Pons (tissue), 1 donor: Measurements from ENCODE around the gene PLEKHM1.

Experiments used
- DNase-seq: peaks from one replicate; pipeline ENCODE4 v3.0.0-alpha.2; 2016; ENCODE audit warnings: low spot score

PLEKHM1 gene

GRCh38 chr17:45427181-45427835 is 63.2 kb downstream of the PLEKHM1 start:
- DNase-seq = no peak

- no peak for DNase-seq
These were observed 64.0 kb downstream of the PLEKHM1 start for GRCh38 chr17:45426561-45426960.

DNA sequence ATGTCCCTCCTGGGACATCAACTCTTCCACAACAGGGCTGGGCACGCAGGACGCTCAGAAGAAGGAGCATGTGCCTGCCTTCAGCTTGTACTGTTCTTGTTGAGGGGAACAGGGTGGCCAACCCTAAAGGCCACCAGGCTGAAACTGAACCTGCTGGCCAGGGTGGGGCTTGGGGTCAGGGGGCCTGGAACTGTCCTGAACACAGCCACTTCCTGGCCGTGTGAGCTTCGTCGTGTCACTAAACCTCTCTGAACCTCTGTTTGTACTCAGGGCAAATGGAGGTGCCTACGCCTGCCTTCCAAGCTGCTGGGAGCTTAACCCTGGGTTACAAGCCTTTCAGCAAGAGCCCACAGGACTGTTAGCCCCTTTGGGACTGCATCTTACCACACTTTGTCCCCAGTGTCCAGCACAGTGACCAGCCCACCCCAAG is 64.5 kb downstream of the PLEKHM1 start:
- DNase-seq = no peak

- DNase-seq = peak; percentile 22
These were observed 65.2 kb downstream of the PLEKHM1 start for GRCh38 chr17:45425125-45425983.

DNA sequence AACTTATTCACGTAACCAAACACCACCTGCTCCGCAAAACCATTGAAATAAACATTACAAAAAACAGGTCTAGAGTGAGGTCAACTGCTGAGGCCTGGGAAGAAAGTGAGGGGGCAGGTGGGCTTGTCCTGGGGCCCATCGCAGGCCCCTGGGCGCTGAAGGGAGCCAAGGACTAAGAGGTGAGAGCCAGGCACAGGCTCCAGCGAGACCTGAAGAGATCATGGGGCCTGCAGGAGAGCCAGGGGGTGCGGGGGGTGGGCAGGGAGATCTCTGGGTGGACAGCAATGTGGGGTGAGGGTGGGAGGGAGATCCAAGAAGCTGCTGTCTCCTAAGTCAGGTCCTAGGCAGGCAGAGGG is 65.8 kb downstream of the PLEKHM1 start:
- DNase-seq = no peak

GRCh38 chr17:45423975-45424335 is 66.6 kb downstream of the PLEKHM1 start:
- no peak for DNase-seq

DNA sequence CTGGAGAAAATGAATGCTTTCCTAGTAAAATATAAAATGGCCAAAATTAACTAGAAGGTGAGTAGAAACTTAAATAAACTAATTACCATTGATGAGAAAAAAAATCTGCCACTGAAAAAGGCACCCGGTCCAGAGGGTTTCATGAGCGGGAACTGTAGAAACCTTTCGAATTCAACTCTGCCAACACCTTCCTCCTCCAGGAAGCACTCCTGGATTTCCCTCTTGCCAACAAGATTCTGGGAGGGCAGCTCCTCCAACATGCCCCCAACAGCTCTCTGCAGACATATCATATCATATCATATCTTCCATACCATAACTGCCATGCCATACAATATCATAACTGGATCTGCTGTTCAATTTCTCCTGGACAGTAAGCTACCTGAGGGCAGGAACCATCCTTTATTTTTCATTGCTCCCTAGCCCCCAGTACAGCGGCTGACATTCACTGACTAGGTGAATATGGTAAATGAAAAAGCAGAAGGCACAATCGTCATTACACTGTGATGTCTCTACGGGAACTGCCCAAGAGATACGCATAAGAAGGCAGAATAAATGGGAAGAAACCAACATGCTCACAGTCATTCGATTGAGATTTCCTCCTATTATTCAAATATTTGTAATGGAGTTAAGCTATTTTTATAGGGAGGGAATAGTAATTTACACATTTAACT is 67.1 kb downstream of the PLEKHM1 start:
- no peak for DNase-seq

GRCh38 chr17:45414990-45415881 is 75.3 kb downstream of the PLEKHM1 start:
- peak; percentile 74 for DNase-seq

DNA sequence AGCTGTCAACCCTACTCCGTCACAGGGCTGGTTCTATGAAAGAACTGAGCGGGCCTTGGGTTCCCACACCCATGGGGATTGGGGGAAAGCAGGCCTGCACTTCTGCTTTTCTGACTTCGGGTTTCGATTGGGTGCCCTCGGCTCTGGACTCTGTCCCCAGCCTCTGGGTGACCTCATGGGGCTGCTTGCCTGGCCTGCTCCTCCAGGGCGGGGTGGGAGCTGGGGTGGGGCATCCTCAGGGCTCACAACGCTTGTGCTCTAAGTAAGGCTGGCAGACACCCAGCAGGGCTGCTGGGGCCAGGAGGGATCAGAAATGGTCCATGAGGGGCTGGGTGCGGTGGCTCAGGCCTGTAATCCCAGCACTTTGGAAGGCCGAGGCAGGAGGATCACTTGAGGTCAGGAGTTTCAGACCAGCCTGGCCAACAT is 77.0 kb downstream of the PLEKHM1 start:
- peak; percentile 53 for DNase-seq

DNA sequence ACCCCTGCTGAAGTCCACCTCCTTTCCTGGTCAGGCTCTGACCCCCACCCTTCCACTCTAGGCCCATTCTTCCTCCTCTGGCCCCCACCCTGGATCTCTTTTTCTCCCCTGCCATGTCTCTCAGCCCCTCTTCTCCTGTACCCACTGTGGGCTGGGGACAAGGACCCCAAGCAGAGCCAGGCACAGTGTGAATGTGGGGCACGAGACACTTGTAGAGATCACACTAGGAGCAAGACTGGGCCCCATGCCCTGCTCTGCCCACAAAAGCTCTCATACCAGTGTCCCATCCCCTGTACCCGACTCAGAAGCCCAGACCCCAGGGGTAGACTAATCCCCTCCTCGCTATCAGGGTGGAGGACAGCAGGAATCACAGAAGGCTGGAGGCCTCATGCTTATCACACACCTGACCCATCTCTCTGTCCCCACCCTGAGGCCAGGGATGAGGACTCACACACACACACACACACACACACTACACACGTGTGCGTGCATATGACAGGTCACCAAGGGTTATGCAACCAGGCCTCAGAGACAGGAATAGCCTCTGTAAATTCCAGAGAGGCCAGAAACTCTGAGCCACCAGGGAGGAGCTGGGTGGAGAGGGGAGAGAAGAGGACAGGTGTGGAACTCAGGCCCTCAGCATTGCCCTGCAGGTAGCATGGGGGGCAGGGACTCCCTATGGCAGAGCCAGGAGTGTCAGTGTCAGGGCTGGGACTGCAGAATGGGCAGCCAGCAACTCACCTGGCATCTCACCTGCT is 79.0 kb downstream of the PLEKHM1 start:
- no peak for DNase-seq

- peak; percentile 47 for DNase-seq
These were observed 80.1 kb downstream of the PLEKHM1 start for GRCh38 chr17:45410144-45411091.

GRCh38 chr17:45409659-45410076 is 80.9 kb downstream of the PLEKHM1 start:
- DNase-seq = no peak

DNA sequence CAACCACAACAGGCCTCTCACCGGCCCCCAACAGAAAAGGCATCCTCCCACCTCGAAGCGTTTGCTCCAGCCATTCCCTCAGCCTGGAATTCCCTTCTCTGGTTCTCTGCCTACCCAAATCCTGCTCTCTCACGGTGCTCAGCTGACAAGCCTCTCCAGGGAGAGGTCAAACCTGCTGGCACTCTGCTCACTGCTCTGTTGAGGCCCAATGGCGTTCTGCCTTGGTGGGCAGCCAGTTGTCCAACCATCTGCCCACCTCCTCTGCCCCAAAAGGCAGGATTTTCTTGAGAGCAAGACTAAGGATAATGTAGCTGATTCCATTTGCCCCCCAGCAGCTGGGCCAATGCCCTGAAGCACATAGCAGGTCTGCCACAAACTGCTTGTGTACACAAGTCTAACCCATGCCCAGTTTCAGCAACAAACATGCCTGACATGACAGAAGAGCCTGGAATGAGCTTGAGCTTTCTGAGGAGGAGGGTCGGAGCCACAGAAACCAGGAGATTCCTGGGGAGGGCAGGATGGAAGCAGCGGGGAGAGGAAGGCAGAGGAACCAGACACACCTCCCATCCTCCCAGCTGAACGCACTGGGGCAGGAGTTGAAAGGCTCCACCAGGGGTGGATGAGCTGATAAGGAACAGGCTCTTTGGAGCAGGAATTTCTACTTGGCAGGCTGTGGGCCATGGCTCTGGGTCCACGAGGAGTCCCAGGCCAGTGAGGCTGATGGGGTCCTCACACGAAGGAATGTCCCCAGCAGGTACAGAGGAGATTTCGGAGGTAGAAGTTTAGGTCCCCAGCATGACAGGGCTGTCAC is 81.7 kb downstream of the PLEKHM1 start:
- DNase-seq = no peak

DNA sequence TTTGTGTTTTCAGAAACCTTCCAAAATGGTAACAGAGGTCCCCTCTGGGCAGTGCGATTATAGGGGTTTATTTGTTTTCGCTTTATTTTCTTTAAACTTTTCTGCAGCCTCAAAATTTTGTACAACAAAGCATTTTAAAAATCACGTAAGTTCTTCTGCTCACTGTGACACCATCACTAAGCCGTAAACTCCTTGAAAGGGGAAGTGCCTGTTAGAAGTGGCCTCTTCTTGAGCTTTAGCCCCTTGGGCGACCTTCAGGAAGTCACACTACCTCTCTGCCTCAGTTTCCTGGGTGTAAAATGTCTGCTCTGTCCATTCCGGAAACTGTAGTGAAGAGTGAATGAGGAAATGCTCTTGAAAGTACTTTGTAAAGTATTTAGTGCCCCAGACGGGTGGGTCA is 84.4 kb downstream of the PLEKHM1 start:
- no peak for DNase-seq

GRCh38 chr17:45405250-45406086 is 85.1 kb downstream of the PLEKHM1 start:
- DNase-seq = no peak

DNA sequence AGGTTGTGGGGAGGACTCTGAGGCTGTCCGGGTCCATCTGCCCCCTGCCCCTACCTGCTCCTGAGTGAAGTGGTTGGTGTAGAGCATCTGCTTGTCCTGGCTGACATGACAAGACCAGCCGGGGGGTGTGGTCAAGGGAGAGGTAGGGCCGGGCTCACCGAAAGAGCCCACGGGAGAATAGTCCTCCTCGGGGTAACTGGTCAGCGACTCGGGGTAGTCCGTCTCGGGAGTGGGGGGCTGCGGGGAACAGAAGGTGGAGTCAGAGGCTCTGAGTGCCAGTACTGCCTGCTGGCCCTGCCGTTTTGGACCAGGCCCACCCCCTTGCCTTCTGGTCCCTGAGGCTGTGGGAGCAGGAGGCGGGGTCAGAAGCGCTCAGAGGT is 85.7 kb downstream of the PLEKHM1 start:
- DNase-seq = no peak

DNA sequence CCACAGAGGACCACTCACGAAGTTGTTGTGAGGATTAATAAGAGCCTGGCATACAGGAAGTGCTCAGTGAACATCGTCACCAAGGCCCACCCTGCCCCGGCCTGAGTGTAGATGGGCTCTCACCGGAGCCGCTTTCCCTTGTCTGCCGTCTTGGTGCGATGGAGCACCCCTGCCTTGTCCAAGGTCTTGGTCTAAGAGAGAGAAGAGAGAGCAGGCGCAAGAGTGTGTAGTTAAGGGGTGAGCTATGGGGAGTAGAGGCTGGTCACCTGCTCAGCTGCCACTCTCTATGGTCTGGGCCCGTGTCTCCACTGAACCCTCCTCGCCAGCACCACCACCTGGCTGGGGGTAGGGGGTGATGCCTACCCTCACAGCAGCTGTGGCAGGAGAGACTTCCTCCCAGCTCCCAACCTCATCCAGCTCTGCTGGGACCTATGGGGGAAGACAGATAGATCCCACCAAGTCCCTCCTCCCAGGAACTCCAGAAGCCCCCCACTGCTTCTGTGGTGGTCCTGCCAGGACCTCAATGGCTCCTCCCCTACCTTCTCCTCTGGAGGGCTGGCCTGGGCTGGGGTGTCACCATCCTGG is 86.5 kb downstream of the PLEKHM1 start:
- DNase-seq = no peak

DNA sequence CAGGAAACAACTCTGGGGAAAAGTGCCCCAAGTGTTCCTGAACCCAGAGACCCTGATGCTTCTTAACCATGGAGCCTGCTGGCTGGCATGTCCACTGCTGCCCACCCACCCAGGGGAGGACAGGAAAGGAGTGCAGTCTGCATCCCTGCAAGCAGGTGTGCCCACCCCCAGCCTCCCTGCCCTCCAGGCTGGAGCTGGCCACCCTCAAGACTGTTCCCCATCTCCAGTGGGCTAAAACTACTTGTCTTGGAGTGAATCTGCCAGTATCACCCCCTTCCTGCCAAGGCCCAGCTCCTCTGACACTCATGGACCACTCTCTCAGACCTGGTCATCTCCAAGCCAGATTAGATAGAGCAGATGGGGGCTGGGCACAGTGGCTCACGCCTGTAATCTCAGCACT is 87.6 kb downstream of the PLEKHM1 start:
- no peak for DNase-seq
